ENCODE data around the gene ANKRD44.

GRCh38 chr2:197244349-197244748, 66.2 kb downstream of the ANKRD44 start:
- no peak for TF ChIP-seq CTCF (IDR thresholded peaks at IDR 0.05)
- no peak for TF ChIP-seq POLR2AphosphoS5 (IDR thresholded peaks at IDR 0.05)
- no peak for TF ChIP-seq POLR2A (IDR thresholded peaks at IDR 0.05)

All from gastroesophageal sphincter (tissue), 3 donors.